NCI-H2196 treated with DMSO at 0.1 percent for 48 hours (cell line): Measurements from ENCODE around the gene PFN1.

Experiments used
- DNase-seq: peaks from one replicate; lab custom pipeline; 2025; ENCODE audit not compliant: unreplicated experiment; lab: John Stamatoyannopoulos, UW

Gene PFN1

DNA sequence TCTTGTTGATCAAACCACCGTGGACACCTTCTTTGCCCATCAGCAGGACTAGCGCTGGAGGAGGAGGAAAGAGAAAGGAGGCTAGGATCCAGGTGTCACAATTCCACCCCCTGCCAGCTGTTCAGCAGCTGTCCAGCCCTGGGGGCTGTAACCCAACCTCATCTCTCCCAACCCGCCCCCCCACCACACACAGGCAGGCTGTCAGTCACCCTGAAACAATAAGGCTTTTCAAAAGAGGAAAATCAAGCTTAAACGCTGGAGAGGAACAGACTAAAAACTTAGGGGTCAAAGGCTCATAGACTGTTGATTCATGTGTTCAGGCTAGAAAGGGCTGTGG lies 2.4 kb downstream of the PFN1 start:
- no peak for DNase-seq

DNA sequence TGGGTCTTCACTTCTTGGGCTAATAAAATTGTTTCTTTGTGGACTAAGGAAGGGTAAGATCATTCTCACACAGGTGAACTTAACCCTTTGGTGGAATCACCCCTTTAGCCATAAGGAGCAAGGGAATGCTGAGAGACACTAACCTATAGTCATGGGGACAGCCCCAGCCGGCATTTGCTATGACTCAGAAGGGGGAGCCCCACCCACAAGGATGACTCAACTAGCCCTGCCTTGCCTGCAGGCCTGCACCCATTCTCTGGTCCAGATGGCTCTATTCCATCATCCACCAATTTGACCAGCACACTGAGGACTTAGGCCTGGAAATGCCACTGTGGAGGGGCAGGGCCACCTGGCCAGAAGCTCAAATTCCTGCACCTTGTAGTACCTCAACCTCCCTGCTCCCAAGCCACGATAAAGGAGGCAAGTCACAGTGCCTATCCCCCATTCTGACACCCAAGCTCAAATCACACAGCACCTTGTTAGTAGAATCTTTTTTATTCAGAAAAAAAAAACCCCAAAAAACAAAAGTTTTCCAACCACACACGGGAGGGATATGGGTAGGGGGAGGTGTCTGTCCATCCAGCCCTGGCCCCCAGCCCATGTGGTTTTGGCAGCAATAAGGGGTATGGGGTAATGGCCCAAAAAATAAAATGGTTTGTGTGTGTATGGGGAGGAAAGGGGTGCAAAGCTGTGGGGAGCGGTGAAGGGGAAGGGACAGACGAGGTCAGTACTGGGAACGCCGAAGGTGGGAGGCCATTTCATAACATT lies 3.0 kb downstream of the PFN1 start:
- no peak for DNase-seq

DNA sequence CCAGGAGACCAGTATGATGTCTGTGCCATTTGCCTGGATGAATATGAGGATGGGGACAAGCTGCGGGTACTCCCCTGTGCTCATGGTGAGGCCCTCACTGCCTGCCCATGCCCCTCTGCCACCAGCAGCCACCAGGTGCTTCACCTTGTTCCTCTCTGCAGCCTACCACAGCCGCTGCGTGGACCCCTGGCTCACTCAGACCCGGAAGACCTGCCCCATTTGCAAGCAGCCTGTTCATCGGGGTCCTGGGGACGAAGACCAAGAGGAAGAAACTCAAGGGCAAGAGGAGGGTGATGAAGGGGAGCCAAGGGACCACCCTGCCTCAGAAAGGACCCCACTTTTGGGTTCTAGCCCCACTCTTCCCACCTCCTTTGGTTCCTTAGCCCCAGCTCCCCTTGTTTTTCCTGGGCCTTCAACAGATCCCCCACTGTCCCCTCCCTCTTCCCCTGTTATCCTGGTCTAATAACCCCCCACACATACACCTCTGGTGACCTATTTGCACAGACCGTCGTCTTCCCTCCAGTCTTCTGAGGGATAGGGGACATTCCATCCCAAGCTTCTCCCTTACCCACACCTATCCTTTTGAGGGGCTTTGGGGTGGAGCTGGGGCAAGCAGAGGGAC lies 3.7 kb downstream of the PFN1 start:
- no peak for DNase-seq

DNA sequence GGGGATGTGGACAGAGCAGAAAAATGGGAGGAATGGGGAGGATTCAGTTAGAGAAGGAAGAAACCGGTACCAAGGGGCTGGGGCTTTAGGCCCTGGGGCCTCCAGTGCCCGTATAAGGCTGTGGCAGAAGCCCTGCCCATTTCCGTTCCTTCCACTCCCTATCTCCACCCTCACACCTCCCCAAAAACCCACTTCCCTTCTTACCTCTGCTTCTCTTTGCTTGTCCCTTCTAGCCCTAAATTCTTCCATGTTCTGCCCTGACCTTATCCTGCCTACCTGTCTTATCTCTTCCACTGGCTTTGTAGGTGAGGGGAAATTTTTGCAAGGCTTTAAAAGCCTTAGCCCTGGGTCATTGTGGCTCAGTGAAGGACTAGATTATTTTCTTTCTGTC lies 4.2 kb downstream of the PFN1 start:
- no peak for DNase-seq

DNA sequence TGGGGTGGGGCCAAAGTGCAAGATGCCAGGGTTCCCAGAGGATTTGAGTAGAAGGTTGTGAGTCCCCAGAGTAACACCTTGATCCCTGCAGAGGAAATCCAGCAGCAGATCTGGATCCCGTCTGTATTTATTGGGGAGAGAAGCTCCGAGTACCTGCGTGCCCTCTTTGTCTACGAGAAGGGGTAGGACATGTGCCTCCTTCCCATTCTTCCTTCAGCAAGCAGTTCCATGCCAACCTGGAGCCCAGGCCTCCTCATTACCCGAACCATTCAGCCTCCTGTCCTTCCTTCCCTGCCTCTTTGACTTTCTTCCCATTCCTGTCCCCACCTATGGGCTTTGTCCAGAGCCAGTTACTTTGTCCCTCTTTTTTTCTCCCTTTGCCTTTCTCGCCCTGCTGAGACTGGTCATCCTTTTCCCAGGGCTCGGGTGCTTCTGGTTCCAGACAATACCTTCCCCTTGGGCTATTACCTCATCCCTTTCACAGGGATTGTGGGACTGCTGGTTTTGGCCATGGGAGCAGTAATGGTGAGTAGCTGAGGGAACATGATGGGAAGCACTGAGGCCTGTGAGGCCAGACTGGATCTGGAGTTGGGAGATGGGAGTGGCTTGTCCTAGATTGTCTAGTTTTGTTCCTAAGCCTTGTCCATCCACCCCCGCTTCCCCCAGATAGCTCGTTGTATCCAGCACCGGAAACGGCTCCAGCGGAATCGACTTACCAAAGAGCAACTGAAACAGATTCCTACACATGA lies 5.4 kb downstream of the PFN1 start:
- no peak for DNase-seq

DNA sequence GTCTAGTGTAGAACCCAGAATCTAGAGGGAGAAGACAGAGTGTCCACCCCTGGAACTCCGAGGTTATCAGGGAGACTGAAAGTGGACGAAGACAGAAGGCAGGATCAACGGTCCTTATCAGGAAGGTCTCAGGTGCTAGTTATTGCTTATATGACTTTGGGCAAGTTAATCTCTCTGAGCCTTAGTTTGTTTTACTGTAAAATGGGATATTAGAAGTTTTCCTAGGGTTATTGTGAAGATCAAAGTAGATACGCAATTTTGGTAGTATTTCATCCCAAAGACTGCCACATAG lies 7.1 kb downstream of the PFN1 start:
- no peak for DNase-seq

DNA sequence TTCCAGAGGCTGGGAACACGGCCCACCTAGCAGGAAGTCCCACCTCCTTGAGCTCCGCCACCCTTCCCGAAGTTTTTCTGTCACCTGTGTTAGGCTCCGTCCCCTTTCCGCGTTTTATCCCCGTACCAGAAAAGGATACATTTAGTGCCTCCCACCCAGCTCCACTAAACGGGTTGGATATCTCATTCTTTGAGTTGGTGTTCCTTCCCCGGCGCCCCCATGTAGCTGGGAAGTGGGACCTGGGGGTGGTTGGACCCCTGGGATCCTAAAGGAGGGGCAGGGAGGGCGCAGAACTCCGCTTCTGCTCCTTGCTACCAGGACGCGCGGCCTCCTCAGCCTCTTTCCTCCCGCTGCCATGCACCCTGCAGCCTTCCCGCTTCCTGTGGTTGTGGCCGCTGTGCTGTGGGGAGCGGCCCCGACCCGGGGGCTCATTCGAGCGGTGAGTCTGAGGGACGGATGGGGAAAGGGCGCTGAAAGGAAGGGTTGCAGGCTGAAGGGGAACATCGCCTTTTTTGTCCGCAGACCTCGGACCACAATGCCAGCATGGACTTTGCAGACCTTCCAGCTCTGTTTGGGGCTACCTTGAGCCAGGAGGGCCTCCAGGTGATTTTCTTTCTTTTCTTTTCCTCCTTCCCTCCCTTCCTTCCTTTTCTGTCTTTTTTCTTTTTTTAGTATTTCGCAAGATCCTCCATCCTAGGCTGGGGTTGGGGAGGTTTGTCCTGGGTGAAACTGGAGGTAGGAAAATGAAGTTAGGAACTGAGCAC lies 7.6 kb downstream of the PFN1 start:
- no peak for DNase-seq

DNA sequence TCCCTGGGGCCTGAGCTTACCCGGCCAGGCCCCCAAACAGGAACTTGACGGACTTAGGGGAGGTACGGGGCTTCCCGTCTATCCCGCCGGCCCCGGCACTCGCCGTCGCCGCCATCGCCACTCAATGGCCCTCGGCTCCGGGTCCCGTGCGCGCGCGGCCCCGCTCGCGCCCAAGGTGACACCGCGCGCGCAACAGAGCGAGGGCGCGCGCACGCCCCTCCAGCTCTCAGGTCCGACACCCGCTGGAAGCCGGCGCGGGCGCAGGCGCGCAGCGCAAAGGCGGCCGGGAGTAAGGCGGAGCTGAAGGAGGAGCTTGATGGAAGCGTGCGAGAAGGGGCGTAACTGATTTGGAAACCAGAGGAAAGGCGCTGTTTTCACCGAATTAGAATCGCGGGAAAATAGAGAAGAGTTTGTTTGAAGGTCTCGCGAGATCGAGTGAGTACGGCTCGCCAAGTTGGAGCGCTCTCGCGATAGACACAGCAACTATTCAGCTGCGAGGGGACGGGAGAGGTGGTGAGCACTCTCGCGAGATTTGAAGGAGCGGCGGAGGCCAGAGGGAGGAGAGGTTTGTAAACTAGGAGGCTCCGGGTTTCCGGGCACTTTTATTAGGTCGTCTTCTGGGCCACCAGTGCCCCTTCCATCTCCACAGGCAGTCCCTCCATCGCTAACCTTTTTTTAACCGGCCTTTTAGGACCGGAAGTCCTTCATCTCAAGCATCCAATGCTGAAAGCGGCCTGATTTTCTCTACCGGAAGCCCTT lies 8.4 kb downstream of the PFN1 start, which contains the start of the genes RNF167 and SLC25A11:
Gene RNF167, plus strand, starts transcription at position 473 of the 759 bp plus-strand sequence. CDS start 642 bp downstream, outside the sequence.
Gene SLC25A11, minus strand, starts transcription at position 251 of the 759 bp plus-strand sequence. Its CDS starts 136 bp downstream, at position 115.
- peak; percentile 84 for DNase-seq

DNA sequence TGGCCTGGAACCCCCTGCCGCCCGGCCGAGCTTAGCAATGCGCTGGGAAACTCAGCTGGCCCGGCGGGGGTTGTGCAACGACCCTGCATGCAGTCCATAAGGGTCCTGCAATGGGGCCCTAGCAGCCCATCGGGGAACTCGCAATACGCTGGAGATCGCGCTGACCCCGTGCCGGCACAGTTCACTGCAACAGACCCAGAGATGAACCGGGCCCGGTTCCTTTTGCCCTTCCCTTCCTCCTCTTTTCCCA lies 8.9 kb downstream of the PFN1 start:
- DNase-seq: no peak

DNA sequence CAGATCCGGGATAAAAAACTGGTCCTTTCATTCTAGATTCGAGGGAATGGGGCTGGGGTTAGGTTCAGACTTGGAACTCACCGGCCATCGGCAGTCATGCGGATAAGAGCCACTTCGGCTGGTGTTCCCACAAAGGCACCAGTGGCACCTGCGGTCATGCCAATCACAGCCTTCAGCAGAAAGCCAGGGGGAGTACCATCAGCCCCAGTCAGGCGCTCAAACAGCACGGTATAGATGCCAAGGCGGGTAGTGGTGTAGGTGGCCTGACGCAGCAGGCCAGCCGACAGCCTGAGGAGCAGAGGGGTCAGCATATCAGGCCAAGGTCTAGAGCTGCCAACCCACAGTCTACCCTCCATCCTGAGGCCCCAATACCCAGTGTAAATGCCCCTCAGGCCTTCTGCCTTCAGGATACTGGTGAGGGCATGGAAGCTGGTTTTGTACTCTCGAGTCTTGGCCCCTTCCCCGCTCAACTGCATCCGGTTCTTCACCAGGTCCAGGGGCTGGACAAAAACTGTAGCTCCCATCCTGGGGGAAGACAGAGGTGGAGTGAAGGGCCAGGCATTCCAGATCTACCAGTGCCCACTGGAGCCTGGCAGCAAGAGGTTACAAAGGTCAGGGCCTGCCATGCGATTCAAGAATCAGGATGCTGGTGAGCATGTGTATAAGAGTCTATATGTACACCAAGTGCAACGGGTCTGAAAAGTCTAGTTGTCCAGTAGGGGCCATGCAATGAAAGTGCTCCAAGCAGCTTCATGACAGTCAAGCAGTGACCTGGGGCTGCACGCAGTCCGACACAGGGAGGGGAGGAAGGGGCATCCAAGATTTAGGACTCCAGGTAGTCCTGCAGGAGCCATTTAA lies 9.4 kb downstream of the PFN1 start:
- DNase-seq: no peak

DNA sequence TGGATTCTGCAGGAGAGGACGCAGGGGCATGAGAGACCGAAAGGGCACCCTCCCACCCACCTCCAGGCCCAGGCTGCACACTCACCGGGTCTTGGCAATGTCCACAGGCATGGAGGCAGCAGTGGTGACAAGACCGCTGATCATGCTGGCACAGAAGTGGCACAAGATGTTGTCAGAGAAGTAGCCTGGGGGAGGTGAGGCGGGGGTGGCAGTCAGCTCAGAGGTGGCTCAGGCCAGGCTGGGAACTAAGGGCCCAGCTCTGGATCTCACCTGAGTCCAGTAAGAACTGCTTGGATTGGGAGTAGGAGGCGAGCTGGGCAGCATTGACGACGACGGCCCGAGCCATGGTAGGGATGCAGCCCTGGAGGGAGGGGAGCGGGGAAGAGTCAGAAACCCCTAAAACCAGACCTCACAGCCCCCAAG lies 10.2 kb downstream of the PFN1 start:
- DNase-seq: no peak

DNA sequence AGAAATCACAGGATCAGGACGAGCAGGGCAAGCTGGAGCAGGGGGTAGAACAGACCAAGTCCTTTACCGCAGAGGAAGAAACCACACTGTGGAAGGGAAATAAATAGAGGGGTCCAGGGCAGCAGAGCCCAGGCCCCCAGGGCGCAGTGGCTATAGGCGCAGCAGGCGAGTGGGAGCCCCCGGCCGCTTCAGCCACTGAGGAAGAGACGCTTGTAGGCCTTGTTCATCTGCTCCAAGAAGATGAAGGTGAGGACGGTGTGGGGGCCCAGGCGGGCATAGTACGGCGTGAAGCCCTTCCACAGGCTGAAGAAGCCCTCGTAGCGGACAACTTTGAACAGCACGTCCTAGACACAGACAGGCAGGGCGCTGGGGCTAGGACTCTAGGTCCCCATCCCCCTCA lies 10.8 kb downstream of the PFN1 start:
- DNase-seq: no peak

DNA sequence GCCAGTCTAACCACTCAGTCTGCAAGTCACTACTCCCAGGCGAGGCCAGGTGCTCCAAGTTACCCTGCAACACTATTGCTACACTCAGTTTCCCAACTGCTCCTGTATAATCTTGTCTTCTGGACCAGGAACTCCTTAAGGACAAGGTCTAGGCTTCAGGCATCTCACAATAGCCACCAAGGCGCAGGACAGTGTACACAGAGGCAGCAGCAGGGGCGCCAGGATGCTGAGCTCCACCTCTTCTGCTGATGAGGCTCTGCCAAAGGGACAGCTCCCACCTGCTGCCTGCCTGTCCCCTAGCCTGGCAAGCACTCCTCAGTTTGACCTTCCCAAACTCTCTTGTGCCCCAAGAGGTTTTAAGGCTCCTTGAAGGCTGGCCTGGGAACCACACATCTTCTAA lies 11.9 kb downstream of the PFN1 start:
- DNase-seq: no peak

DNA sequence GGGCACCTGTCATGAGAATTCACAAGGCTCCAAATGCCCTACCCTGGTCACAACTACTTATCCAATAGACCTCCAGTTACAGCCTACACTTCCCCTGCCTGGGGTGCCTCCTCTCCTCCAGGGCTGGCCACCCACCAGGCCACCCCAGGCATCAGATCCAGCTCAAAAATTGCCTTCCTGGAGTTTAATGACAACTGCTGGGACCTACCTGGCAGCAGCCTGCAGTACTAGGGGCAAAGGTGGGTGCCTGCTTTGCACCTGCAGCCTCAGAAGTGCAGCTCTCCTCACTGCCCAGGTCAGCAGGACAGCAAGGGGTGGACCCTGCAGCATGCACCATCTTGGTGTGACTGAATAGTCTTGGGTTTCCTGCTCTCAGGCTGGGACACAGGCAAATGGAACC lies 12.7 kb downstream of the PFN1 start:
- no peak for DNase-seq

DNA sequence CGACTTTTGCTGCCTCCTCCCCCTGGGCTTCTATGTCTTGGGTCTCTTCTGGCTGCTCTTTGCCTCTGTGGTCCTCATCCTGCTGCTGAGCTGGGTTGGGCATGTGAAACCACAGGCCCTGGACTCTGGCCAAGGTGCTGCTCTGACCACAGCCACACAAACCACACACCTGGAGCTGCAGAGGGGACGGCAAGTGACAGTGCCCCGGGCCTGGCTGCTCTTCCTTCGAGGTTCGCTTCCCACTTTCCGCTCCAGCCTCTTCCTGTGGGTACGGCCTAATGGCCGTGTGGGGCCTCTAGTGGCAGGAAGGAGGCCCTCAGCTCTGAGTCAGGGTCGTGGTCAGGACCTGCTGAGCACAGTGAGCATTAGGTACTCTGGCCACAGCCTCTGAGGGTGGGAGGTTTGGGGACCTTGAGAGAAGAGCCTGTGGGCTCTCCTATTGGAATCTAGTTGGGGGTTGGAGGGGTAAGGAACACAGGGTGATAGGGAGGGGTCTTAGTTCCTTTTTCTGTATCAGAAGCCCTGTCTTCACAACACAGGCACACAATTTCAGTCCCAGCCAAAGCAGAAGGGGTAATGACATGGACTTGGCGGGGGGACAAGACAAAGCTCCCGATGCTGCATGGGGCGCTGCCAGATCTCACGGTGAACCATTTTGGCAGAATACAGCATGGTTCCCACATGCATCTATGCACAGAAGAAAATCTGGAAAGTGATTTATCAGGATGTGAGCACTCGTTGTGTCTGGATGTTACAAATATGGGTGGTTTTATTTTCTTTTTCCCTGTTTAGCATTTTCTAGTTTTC lies 14.0 kb downstream of the PFN1 start:
- no peak for DNase-seq

DNA sequence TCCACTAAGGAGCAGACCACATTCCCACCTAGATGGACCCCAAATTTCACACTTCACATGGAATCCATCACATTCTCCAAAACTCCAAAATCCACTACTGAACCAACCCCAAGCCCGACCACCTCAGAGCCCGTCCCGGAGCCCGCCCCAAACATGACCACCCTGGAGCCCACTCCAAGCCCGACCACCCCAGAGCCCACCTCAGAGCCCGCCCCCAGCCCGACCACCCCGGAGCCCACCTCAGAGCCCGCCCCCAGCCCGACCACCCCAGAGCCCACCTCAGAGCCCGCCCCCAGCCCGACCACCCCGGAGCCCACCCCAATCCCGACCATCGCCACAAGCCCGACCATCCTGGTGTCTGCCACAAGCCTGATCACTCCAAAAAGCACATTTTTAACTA lies 14.7 kb downstream of the PFN1 start:
- no peak for DNase-seq

DNA sequence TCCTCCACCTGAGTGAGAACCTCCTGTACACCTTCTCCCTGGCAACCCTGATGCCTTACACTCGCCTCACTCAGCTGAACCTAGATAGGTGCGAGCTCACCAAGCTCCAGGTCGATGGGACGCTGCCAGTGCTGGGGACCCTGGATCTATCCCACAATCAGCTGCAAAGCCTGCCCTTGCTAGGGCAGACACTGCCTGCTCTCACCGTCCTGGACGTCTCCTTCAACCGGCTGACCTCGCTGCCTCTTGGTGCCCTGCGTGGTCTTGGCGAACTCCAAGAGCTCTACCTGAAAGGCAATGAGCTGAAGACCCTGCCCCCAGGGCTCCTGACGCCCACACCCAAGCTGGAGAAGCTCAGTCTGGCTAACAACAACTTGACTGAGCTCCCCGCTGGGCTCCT lies 15.6 kb downstream of the PFN1 start:
- no peak for DNase-seq

DNA sequence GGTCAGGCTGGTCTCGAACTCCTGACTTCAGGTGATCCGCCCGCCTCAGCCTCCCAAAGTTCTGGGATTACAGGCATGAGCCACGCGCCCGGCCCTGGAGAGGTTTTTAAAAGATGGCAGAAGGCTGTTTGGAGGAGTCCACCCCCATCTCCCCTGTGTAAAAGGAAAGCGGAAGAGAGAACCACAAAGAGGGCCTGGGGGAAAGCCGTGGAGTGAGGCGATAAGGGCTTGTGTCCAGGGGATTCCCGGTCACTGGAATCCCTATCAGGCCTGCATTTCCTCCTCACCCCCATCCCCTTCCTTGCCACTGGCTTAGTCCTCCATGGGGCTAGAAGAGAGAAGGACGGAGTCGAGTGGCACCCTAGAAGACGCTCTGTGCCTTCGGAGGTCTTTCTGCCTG lies 16.4 kb downstream of the PFN1 start, which contains the start of gene GP1BA:
Gene GP1BA, plus strand, starts transcription at position 315 of the 400 bp plus-strand sequence. CDS start 328 bp downstream, outside the sequence.
- no peak for DNase-seq

DNA sequence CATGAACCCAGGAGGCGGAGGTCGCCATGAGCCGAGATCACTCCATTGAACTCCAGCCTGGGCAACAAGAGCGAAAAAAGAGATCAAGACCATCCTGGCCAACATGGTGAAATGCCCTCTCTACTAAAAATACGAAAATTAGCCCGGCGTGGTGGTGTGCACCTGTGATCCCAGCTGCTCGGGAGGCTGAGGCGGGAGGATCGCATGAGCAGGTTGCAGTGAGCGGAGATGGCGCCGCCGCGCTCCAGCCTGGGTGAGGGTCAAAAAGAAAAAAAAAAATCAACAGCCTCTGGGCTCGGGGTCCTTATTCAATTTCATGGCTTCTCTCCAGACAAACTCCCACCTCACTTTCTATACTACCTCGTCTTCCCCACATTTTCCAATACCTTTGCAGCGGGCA lies 19.4 kb downstream of the PFN1 start:
- DNase-seq: no peak
